Colonic mucosa (tissue), 4 donors: ENCODE results near the gene B4GALT1. TPM values are rescaled to one million over a fixed set of nuclear protein-coding genes. Genes with fewer than 3 reads are reported as not detected.
A peak's percentile ranks its signal among the peaks of the same experiment; 100 is the strongest.
"Not testable (repeated sequence)": the region's sequence is repeated elsewhere in the genome, so short reads cannot be mapped to it uniquely, and the experiment has no call there.

Experiments
- DNase-seq: peaks from one replicate; pipeline ENCODE4 v3.0.0-alpha.2; 2020
- H3K27ac ChIP-seq: fragments of 200-600 bp; one replicate; pipeline ENCODE4 v1.8.0; 2021
- H3K27me3 ChIP-seq: fragments of 200-600 bp; one replicate; pipeline ENCODE4 v1.8.0; 2021
- H3K36me3 ChIP-seq: fragments of 200-600 bp; one replicate; pipeline ENCODE4 v1.8.0; 2021
- H3K4me1 ChIP-seq: fragments of 200-600 bp; one replicate; pipeline ENCODE4 v1.8.0; 2021; ENCODE audit warnings: mild to moderate bottlenecking
- H3K4me3 ChIP-seq: fragments of 200-600 bp; one replicate; pipeline ENCODE4 v1.8.0; 2021
- H3K9ac ChIP-seq, 2 donors: one replicate each; pipeline ENCODE4 v1.7.0; 2013; ENCODE audit warnings: control low read depth in 2 of 2, low read depth in 2 of 2, low read length in 2 of 2
- H3K9me3 ChIP-seq: fragments of 200-600 bp; one replicate; pipeline ENCODE4 v1.8.0; 2021
- intact Hi-C: fragments of 100-400 bp; cut with DNase I; formaldehyde crosslinking; loops from one replicate; pipeline ENCODE4 v1.14.1; 2022
- total RNA-seq, 2 donors: library from RNA; stranded (reverse); fragmentation: NEBNext Ultra II Directional in 1 of 2; extraction: Animal tissue kit (Norgen Biotek cat#: 25700) in 1 of 2; gene quantifications; one replicate each; pipeline ENCODE4 v1.2.1, GENCODE V29; 2021
- TF ChIP-seq, protein P1 (sequence below): fragments of 200-600 bp; IDR thresholded peaks from one replicate; pipeline ENCODE4 v1.8.0; 2022; ENCODE audit warnings: antibody characterized with exemption, mild to moderate bottlenecking
- donor health status: healthy.
- donor health status: DM: no; HTN: no; CAD: no.
- donor health status: DM: no; HTN: no; CAD: no.

The B4GALT1 gene
- total RNA-seq, 2 donors from 2014 or later, result 76.9 to 78.7 TPM

DNA sequence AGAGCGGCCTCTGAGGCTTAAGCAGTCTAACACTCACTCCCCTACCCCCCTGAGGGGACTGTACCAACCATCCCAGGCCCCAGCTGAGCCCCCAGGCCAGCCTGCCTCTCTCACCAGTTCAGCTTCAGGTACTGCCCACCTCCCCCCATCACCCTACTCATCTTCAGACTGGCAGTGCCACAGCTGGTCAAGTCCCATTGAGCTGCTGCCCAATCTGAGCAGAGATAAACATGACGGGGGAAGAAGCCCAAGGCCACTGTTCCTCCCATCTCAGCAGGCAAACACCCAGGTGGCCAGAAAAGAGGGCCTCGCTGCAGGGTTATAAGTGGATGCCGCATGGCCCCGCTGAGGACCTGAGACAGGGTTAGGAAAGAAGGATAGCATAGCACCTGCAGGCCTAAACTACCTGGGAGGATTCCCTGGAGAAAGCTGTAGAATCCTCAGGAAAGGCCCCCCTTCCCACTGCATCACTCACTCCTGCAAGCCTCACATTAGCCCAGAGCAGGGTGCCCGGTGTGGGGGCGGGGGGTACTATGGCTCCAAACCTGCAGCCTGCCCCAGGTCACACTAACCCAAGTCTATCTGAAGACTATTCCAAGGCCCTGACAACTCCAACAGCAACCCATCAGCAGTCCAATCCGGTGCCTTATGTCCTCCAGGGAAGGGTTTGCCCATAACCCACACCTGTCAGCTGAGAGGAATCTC is 3.6 kb downstream of the B4GALT1 start:
- Histone ChIP-seq H3K27ac (peak overlapping the region; percentile 95), H3K9ac (peak overlapping the region; percentile 38 to 74), H3K27me3 (no peaks in the 10 kb centered on the region), H3K4me1 (peaks cover 55% of the 10 kb centered on the region), H3K36me3 (no peaks in the 10 kb centered on the region), H3K9me3 (no peaks in the 10 kb centered on the region), H3K4me3 (no peak overlapping the region)
- intact Hi-C loops, result no loop called here
- peak; percentile 28 for DNase-seq
- TF ChIP-seq, protein P1, sequence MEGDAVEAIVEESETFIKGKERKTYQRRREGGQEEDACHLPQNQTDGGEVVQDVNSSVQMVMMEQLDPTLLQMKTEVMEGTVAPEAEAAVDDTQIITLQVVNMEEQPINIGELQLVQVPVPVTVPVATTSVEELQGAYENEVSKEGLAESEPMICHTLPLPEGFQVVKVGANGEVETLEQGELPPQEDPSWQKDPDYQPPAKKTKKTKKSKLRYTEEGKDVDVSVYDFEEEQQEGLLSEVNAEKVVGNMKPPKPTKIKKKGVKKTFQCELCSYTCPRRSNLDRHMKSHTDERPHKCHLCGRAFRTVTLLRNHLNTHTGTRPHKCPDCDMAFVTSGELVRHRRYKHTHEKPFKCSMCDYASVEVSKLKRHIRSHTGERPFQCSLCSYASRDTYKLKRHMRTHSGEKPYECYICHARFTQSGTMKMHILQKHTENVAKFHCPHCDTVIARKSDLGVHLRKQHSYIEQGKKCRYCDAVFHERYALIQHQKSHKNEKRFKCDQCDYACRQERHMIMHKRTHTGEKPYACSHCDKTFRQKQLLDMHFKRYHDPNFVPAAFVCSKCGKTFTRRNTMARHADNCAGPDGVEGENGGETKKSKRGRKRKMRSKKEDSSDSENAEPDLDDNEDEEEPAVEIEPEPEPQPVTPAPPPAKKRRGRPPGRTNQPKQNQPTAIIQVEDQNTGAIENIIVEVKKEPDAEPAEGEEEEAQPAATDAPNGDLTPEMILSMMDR, result no peak

DNA sequence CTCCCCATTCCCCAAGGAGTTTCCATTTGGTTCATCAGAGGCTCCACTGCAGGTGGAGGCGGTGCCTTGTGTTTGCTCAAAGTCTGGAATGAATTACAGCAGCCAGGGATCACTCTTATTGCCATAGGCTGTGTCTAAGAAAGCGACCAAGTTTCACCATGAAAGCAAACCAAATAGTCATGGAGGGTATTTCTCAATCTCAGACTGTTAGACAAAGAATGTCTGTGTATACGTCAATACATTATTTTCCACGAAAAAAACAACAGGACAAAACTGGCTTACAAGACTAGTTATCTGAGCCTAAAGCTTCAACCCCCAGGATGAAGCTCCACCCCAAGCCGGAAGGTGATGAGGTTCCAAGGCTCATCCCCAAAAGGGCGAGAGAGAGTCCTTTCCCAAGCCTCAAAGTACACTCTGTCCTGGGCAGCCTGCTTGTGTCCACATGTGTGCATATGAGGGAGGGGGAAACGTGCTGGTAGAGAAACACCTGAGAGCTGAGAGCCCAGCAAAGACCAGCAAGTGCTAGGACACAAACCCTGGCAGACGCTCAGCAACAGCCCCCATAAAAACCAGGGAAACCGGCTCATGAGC is 4.3 kb downstream of the B4GALT1 start:
- no peaks in the 10 kb centered on the region for H3K36me3 ChIP-seq
- TF ChIP-seq, protein P1, result no peak
- H3K27ac ChIP-seq, result peak overlapping the region; percentile 95
- DNase-seq, result peak; percentile 58
- intact Hi-C loops, result no loop called here
- H3K9me3 ChIP-seq, result no peaks in the 10 kb centered on the region
- H3K27me3 ChIP-seq, result no peaks in the 10 kb centered on the region
- H3K4me1 ChIP-seq, result peaks cover 62% of the 10 kb centered on the region
- H3K4me3 ChIP-seq, result no peak overlapping the region
- peak overlapping the region in 1 of 2 donors; percentile 74 for H3K9ac ChIP-seq

DNA sequence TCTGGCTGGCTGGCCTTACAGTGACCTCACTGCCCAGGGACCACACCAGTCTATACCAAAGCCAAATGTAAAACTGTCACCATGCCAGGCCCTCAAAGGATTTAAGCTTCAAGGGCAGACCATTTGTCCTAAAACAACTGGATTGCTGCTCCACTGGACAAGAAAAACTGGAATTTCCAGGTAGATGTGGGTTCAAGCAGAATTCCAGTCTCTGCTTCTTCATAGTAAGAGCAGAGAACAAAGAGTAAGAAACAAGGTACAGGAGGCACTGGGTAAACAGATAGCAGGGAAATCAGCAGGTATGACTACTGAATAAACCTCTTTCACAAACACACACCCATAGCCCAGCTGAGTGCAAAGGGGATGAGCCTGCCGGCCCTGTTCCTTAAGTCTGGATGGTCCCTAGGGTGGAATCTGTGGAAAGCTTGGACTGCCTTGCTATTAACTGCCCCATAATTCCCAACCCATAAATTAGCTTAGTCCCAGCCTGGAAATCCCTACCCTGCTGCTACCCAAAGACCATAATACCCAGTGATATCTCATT is 5.5 kb downstream of the B4GALT1 start:
- Histone ChIP-seq H3K9ac (peak overlapping the region; percentile 62 to 74), H3K4me3 (no peak overlapping the region), H3K27ac (peak overlapping the region; percentile 95), H3K36me3 (no peaks in the 10 kb centered on the region), H3K9me3 (no peaks in the 10 kb centered on the region), H3K27me3 (no peaks in the 10 kb centered on the region), H3K4me1 (peaks cover 62% of the 10 kb centered on the region)
- DNase-seq, result peak; percentile 75
- intact Hi-C loops, result no loop called here
- TF ChIP-seq, protein P1, result no peak

DNA sequence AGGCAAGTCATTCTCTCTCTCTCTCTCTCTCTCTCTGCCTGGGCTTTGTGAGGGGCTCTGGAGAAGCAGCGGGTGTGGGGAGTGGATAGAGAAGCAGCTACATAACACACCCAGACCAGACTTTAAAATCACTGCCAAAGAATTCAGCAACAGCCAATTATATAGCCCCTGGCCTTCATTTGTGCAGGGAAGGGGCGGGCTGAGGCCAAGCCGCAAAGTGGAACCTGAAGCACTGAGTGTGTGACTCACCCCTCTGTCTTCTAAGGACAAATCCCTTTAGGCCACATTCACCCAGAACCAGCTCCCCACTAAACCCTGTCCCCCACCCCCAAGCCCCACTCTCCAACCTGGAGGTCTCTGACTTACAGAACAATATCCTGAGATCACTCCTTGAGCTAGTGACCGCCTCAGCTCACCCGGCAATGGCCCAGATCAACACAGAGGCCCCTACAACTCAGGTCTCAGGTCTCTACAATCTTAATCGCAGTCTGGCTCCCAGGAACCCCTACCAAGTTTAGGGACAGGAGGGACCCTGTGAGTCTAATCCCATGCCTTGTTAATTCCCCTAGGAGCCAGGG is 6.0 kb downstream of the B4GALT1 start:
- DNase-seq, result peak; percentile 68
- TF ChIP-seq, protein P1, result no peak
- no peaks in the 10 kb centered on the region for H3K27me3 ChIP-seq
- no peaks in the 10 kb centered on the region for H3K9me3 ChIP-seq
- no peaks in the 10 kb centered on the region for H3K36me3 ChIP-seq
- peaks cover 62% of the 10 kb centered on the region for H3K4me1 ChIP-seq
- H3K27ac ChIP-seq, result peak overlapping the region; percentile 95
- intact Hi-C loops, result no loop called here
- no peak overlapping the region for H3K4me3 ChIP-seq
- H3K9ac ChIP-seq, result peak overlapping the region; percentile 62 to 74

DNA sequence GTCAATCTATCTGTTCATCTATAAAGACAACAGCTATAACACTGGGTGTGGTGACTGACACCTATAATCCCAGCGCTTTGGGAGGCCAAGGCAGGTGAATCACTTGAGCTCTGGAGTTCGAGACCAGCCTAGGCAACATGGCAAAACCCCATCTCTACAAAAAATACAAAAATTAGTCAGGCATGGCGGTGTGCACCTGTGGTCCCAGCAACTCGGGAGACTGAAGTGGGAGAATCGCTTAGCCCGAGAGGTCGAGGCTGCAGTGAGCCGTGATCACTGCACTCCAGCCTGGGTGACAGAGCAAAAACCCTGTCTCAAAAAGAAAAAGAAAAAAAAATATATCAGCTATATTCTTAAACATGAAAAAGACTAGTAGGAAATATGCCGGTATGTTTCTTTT is 6.7 kb downstream of the B4GALT1 start:
- Histone ChIP-seq H3K27ac (peak overlapping the region; percentile 95), H3K4me1 (peaks cover 62% of the 10 kb centered on the region), H3K9ac (peak overlapping the region in 1 of 2 donors; percentile 74)
- H3K9me3 ChIP-seq, H3K4me3 ChIP-seq, H3K27me3 ChIP-seq, H3K36me3 ChIP-seq, DNase-seq, intact Hi-C loops: not testable (repeated sequence)
